Putamen (tissue), 1 donor: ENCODE results near the gene C1orf116.

Experiments used
- DNase-seq: peaks from one replicate; pipeline ENCODE4 v3.0.0-alpha.2; 2016; ENCODE audit warnings: low spot score

The C1orf116 gene

DNA sequence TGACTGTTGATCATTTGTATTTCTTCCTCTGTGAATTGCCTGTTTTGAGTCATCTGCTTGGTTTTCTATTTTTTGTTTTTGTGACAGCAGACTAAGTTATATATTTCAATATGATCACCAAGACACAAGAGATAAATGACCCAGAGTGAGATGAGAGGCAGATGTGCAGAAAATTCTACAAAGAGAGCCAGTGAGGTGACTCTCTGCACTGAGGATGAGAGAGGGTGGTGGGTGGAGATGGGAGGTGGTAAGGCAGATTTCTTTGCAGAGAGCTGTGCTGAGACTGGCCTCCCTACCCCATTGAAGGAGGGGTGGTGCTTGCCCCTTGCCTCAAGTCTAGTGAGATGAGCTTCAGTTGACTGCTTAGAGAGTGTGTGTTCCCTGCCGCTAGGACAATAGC lies 44.7 kb downstream of the C1orf116 start:
- no peak for DNase-seq

GRCh38 chr1:206986885-206987284 lies 45.7 kb downstream of the C1orf116 start:
- no peak for DNase-seq

- DNase-seq: no peak
Measured at GRCh38 chr1:206986402-206986801, 46.2 kb downstream of the C1orf116 start.

GRCh38 chr1:206985162-206985749 lies 47.3 kb downstream of the C1orf116 start:
- DNase-seq: no peak

DNA sequence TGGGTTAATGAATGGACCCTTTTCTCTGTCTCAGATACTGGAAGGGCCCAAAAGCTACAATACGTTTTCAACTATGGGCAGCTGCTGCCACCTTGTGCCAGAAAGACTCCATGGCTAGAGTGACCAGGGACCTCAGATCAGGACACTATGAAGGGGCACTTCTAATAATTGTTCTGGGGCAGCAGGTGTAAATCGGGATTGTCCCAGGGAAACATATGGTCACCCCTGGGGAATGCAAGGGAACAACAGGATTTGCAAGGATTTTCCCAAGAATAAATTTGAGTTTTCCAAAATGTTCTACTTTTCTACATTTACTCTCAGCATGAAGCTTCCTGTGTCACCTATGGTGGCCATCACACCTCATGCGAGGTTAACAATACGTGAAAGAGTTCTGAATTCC lies 50.3 kb downstream of the C1orf116 start:
- peak; percentile 40 for DNase-seq

DNA sequence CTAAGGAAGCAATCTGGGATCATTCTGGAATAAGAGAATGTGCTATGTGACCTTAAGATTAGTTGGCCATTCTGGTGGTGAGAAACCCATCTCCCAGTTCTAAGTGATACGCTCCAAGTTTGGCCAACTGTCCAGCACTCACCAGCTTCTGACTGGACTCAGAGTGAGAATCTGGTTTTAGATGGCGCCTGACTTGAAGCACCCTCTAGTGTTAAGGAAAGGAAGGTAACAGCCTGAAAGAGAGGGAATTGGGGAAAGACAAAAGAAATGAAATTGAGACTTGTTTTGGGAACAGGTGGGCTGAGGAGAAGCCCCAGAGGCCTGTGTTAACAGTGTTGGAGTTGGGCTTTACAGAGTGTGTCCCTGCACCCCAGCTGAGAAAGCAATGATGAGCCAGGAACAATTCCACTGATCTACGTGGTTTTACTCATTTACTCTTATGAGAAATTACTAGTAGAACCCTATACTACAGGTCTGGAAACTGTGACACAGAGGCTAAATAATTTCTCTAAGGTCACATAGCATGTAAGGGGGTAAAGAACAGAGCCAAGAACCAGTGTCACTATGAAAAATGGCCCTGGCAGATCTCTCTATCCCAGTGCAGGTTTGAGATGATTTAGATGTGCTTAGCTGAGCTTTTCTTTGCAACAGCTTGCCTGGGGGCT lies 53.0 kb downstream of the C1orf116 start:
- DNase-seq: no peak

- no peak for DNase-seq
Measured at GRCh38 chr1:206978259-206978658, 54.3 kb downstream of the C1orf116 start.

DNA sequence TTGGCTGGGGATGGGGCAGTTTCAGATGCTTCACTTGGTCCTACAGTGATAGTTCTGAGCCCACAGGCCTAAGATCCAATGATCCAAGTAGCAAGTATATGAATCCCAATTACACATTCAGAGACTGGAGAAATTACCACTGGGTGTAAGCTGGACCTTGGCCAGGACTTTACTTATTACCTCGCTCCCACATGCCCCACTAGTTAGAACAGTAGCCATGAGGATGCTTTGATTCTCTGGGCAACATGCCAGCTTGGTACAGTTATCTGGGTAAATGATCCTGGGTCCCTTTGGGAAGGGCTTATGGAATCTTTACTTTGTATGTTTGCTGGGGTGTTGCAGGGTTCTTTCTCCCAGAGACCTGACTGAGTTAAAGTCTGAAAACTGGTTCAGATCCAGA lies 57.2 kb downstream of the C1orf116 start:
- no peak for DNase-seq

- DNase-seq: no peak
Measured at GRCh38 chr1:206974140-206974539, 58.4 kb downstream of the C1orf116 start.

DNA sequence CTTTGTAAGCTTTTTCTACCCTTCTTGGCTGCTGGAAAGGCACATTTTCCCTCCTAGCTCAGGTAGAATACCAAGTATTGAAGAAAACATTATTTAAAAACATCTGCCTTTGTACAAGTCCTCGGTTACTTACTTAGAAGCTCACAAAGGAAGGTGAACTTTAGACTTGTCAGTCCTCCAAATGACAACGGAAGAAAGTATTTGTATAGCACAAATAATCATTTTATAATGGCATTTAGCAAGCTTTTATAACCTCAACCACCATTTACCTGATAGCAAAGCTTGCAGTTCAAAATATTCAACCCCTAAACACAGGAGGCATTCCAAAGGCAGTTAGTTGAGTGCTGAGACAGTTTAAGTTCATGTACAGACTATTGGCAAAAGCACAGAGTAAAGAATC lies 59.8 kb downstream of the C1orf116 start:
- no peak for DNase-seq

- DNase-seq: no peak
Measured at GRCh38 chr1:206971029-206971655, 61.4 kb downstream of the C1orf116 start.

GRCh38 chr1:206970446-206970845 lies 62.1 kb downstream of the C1orf116 start, which contains the start of gene FCAMR:
Gene FCAMR (minus strand): TSS chr1:206970460. CDS start chr1:206970125, 335 bp downstream.
- DNase-seq: no peak

GRCh38 chr1:206969090-206969489 lies 63.5 kb downstream of the C1orf116 start:
- no peak for DNase-seq
